A673 (cell line): ENCODE measurements around the gene S100A9.

Source experiments
- EZH2 ChIP-seq: fragments of 200-600 bp; sonication (generic); IDR thresholded peaks from 2 replicates; pipeline ENCODE4 v1.6.1; 2017; ENCODE audit warnings: borderline replicate concordance, low read depth, mild to moderate bottlenecking, mixed read lengths, antibody characterized with exemption, low read length; ENCODE audit not compliant: poor library complexity, severe bottlenecking
- TF ChIP-seq, protein P1 (sequence below): fragments of 300-800, 200-600 bp; sonication (generic); conservative IDR thresholded peaks from 2 replicates; pipeline ENCODE4 v1.5.1; 2017; ENCODE audit warnings: low read depth, mild to moderate bottlenecking, antibody characterized with exemption, low read length, moderate library complexity, mixed read lengths

DNA sequence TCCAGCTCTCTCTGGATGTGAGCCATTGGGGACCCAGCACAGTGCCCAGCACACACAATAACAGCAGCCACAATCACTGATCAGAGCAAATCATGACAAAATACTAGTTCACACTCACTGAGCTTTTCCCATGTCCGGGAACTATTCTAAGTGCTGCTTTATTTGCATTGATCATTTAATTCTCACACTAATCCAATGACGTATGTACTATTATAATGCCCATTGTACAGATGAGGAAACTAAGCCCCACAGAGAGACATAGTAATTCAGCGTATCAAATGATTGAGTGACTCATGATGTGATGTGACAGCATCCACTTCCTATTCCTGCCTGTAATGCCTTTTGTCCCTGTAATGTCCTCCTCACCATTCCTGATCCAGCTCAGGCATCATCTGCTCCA, 35.2 kb downstream of the S100A9 start:
- TF ChIP-seq, protein P1, sequence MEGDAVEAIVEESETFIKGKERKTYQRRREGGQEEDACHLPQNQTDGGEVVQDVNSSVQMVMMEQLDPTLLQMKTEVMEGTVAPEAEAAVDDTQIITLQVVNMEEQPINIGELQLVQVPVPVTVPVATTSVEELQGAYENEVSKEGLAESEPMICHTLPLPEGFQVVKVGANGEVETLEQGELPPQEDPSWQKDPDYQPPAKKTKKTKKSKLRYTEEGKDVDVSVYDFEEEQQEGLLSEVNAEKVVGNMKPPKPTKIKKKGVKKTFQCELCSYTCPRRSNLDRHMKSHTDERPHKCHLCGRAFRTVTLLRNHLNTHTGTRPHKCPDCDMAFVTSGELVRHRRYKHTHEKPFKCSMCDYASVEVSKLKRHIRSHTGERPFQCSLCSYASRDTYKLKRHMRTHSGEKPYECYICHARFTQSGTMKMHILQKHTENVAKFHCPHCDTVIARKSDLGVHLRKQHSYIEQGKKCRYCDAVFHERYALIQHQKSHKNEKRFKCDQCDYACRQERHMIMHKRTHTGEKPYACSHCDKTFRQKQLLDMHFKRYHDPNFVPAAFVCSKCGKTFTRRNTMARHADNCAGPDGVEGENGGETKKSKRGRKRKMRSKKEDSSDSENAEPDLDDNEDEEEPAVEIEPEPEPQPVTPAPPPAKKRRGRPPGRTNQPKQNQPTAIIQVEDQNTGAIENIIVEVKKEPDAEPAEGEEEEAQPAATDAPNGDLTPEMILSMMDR, result no peak
- no peak for TF ChIP-seq EZH2
